ENCODE measurements around the gene IGFL4.

IGFL4 gene

GRCh38 chr19:46076951-46077814, 36.4 kb upstream of the IGFL4 start:
- Histone ChIP-seq H3K9me3 (ENCODE audit: control insufficient read depth, insufficient read depth, low read depth, low read length) (no peaks in the 10 kb centered on the region), H3K36me3 (ENCODE audit: control insufficient read depth in 2 of 2, insufficient read depth in 1 of 2, low read length in 2 of 2) (no peaks in the 10 kb centered on the region), H3K27ac (ENCODE audit: extremely low read depth, low read depth, low read length) (no peak overlapping the region; the same call in 1 of the 2 replicates), H3K4me3 (ENCODE audit: low read depth, low read length) (peak overlapping the region; percentile 47), H3K4me1 (ENCODE audit: control insufficient read depth, insufficient read depth, low read length) (peaks cover 5% of the 10 kb centered on the region)
- ChIA-PET CTCF (interaction anchor here (0.6 to 8.5 kb wide), 54 partner anchors 10 to 901 kb away, joined by 3 to 625 read pairs (median 4); partner anchors contain the start of genes CCDC61, FOXA3, IGFL2 and IGFL3), POLR2A (interaction anchor here (0.5 to 2.3 kb wide), 8 partner anchors 9 to 191 kb away, joined by 3 to 12 read pairs (median 5); partner anchors contain the start of genes IGFL4 and IRF2BP1)
- TF ChIP-seq PRDM1 (tag by site-specific recombination; IDR thresholded peaks at IDR 0.05) (peak; percentile 82), ZBTB44 (tag by site-specific recombination; IDR thresholded peaks at IDR 0.05) (0 out of 2 replicates have a peak, but pooled peaks have one; percentile 42), ZNF155 (tag by site-specific recombination; IDR thresholded peaks at IDR 0.05) (no peak), PRDM2 (tag by site-specific recombination; IDR thresholded peaks at IDR 0.05; ENCODE audit: borderline replicate concordance) (no peak), ZNF157 (tag by site-specific recombination; IDR thresholded peaks at IDR 0.05) (no peak), TRIM28 (IDR thresholded peaks at IDR 0.05; ENCODE audit: borderline replicate concordance, low read length) (no peak), ZNF169 (tag by site-specific recombination; IDR thresholded peaks at IDR 0.05) (no peak), ZNF610 (tag by site-specific recombination; IDR thresholded peaks at IDR 0.05; ENCODE audit: borderline replicate concordance) (peak; percentile 81; the same call in 1 of the 2 replicates), ZNF704 (tag by site-specific recombination; IDR thresholded peaks at IDR 0.05) (no peak), SALL2 (tag by site-specific recombination; IDR thresholded peaks at IDR 0.05; ENCODE audit: borderline replicate concordance) (no peak), ZNF677 (tag by site-specific recombination; IDR thresholded peaks at IDR 0.05) (no peak), ZNF140 (tag by site-specific recombination; IDR thresholded peaks at IDR 0.05) (no peak), ZNF223 (tag by site-specific recombination; IDR thresholded peaks at IDR 0.05) (no peak), ZNF549 (tag by site-specific recombination; IDR thresholded peaks at IDR 0.05) (peak; percentile 30; the same call in 1 of the 2 replicates), ZXDB (tag by site-specific recombination; IDR thresholded peaks at IDR 0.05) (peak; percentile 96), ZNF239 (tag by site-specific recombination; IDR thresholded peaks at IDR 0.05) (no peak), ZNF626 (tag by site-specific recombination; IDR thresholded peaks at IDR 0.05) (no peak), ZNF561 (tag by site-specific recombination; IDR thresholded peaks at IDR 0.05; ENCODE audit: borderline replicate concordance) (peak; percentile 92), ZNF19 (tag by site-specific recombination; IDR thresholded peaks at IDR 0.05; ENCODE audit: low read depth) (no peak), KLF1 (tag by site-specific recombination; IDR thresholded peaks at IDR 0.05) (peak; percentile 40), SCRT2 (tag by site-specific recombination; IDR thresholded peaks at IDR 0.05) (peak; percentile 63), ZSCAN30 (tag by site-specific recombination; IDR thresholded peaks at IDR 0.05) (peak; percentile 95), ZNF394 (tag by site-specific recombination; IDR thresholded peaks at IDR 0.05; ENCODE audit: borderline replicate concordance) (0 out of 2 replicates have a peak, but pooled peaks have one; percentile 43), ZNF514 (tag by site-specific recombination; IDR thresholded peaks at IDR 0.05) (no peak), ZNF449 (tag by site-specific recombination; IDR thresholded peaks at IDR 0.05) (no peak; the same call in 1 of the 2 replicates), SP7 (tag by site-specific recombination; IDR thresholded peaks at IDR 0.05) (peak; percentile 42; the same call in 1 of the 2 replicates)
